IMR-90 (cell line): ENCODE results near the gene MS4A15. TPM values are rescaled to one million over a fixed set of nuclear protein-coding genes. Genes with fewer than 3 reads are reported as not detected.

Experiments
- ATAC-seq: fragments of 200-7000 bp; cut with Tn5 transposase; 2 replicates; pipeline ENCODE4 v1.9.1; 2020; ENCODE audit warnings: low read depth, mild to moderate bottlenecking, moderate library complexity
- BruUV-seq: library from RNA; stranded (reverse); fragments of 400-500 nt; replicated peaks from 2 replicates; lab custom pipeline; 2021; lab: Mats Ljungman, UMichigan
- CTCF ChIA-PET: fragments of 300-600 bp; formaldehyde crosslinking; extraction: SDS; loops from one replicate; lab custom pipeline; 2021; ENCODE audit warnings: antibody characterized with exemption; lab: Yijun Ruan, JAX
- POLR2A ChIA-PET: fragments of 300-600 bp; sonication (Branson Sonifier 250); formaldehyde crosslinking; loops from one replicate; lab custom pipeline; 2022; ENCODE audit warnings: antibody characterized with exemption; ENCODE audit not compliant: unreplicated experiment; lab: Charles Lee
- DNase-seq: peaks from one replicate; pipeline ENCODE4 v3.0.0; 2013
- H2AFZ ChIP-seq: replicated peaks from 2 replicates; pipeline ENCODE3; 2013; ENCODE audit warnings: low read length, mild to moderate bottlenecking; ENCODE audit not compliant: poor library complexity
- H2AK5ac ChIP-seq: 2 replicates; pipeline ENCODE4 v1.6.1; 2013; ENCODE audit warnings: low read depth, low read length, inconsistent platforms
- H2AK9ac ChIP-seq: replicated peaks from 2 replicates; pipeline ENCODE3; 2013; ENCODE audit warnings: mild to moderate bottlenecking, low read depth, low read length, moderate library complexity; ENCODE audit not compliant: poor library complexity
- H2BK120ac ChIP-seq: 2 replicates; pipeline ENCODE4 v1.6.1; 2013; ENCODE audit warnings: low read depth, low read length, inconsistent platforms
- H2BK15ac ChIP-seq: 3 replicates; pipeline ENCODE4 v1.6.1; 2013; ENCODE audit warnings: low read depth, low read length, inconsistent platforms
- H2BK20ac ChIP-seq: 2 replicates; pipeline ENCODE4 v1.6.1; 2013; ENCODE audit warnings: low read depth, mild to moderate bottlenecking, inconsistent platforms, low read length, moderate library complexity
- H2BK5ac ChIP-seq: 2 replicates; pipeline ENCODE4 v1.6.1; 2013; ENCODE audit warnings: mild to moderate bottlenecking, low read depth, low read length, inconsistent platforms; ENCODE audit not compliant: poor library complexity, severe bottlenecking
- H3K14ac ChIP-seq: replicated peaks from 2 replicates; pipeline ENCODE4 v1.6.1; 2013; ENCODE audit warnings: low read depth, low read length, inconsistent platforms
- H3K18ac ChIP-seq: 2 replicates; pipeline ENCODE4 v1.6.1; 2013; ENCODE audit warnings: low read depth, low read length, control low read depth
- H3K23ac ChIP-seq: 2 replicates; pipeline ENCODE4 v1.6.1; 2013; ENCODE audit warnings: low read depth, low read length, inconsistent platforms
- H3K27ac ChIP-seq: 2 replicates; pipeline ENCODE4 v1.5.1; 2013; ENCODE audit warnings: mild to moderate bottlenecking, control low read depth, low read length; ENCODE audit not compliant: insufficient read depth
- H3K27me3 ChIP-seq: 2 replicates; pipeline ENCODE4 v1.6.1; 2013; ENCODE audit warnings: low read length; ENCODE audit not compliant: control insufficient read depth, insufficient read depth
- H3K36me3 ChIP-seq: 2 replicates; pipeline ENCODE4 v1.6.1; 2013; ENCODE audit warnings: low read length, mixed read lengths; ENCODE audit not compliant: control insufficient read depth, insufficient read depth
- H3K4ac ChIP-seq: 2 replicates; pipeline ENCODE4 v1.6.1; 2013; ENCODE audit warnings: low read depth, low read length, inconsistent platforms
- H3K4me1 ChIP-seq: 2 replicates; pipeline ENCODE4 v1.6.1; 2013; ENCODE audit warnings: low read length, mixed read lengths; ENCODE audit not compliant: control insufficient read depth, insufficient read depth
- H3K4me2 ChIP-seq: 2 replicates; pipeline ENCODE4 v1.6.1; 2013; ENCODE audit warnings: low read depth, mild to moderate bottlenecking, control low read depth, low read length, moderate library complexity
- H3K4me3 ChIP-seq: 2 replicates; pipeline ENCODE4 v1.5.1; 2013; ENCODE audit warnings: low read depth, mild to moderate bottlenecking, control low read depth, low read length, moderate library complexity; ENCODE audit not compliant: insufficient read depth
- H3K56ac ChIP-seq: 2 replicates; pipeline ENCODE4 v1.6.1; 2013; ENCODE audit warnings: low read length, inconsistent platforms; ENCODE audit not compliant: insufficient read depth; ENCODE audit errors: extremely low read depth
- H3K79me1 ChIP-seq, 2 experiments: 2 replicates each; pipeline ENCODE4 v1.6.1; 2013; ENCODE audit warnings: low read length in 2 of 2, inconsistent platforms in 1 of 2, low read depth in 1 of 2
- H3K9ac ChIP-seq: 2 replicates; pipeline ENCODE4 v1.6.1; 2013; ENCODE audit warnings: low read depth, low read length, control low read depth
- H3K9me1 ChIP-seq: 2 replicates; pipeline ENCODE4 v1.6.1; 2013; ENCODE audit warnings: low read length, inconsistent platforms; ENCODE audit not compliant: insufficient read depth
- H3K9me3 ChIP-seq: 2 replicates; pipeline ENCODE4 v1.6.1; 2013; ENCODE audit warnings: low read length; ENCODE audit not compliant: control insufficient read depth, insufficient read depth
- H4K20me1 ChIP-seq: 2 replicates; pipeline ENCODE4 v1.6.1; 2013; ENCODE audit warnings: low read length, inconsistent platforms; ENCODE audit not compliant: insufficient read depth
- H4K5ac ChIP-seq: 2 replicates; pipeline ENCODE4 v1.6.1; 2013; ENCODE audit warnings: mild to moderate bottlenecking, low read depth, low read length, control low read depth
- H4K8ac ChIP-seq, 2 experiments: 2 replicates each; pipeline ENCODE4 v1.6.1; 2013; ENCODE audit warnings: low read depth in 2 of 2, low read length in 2 of 2, control low read depth in 1 of 2, inconsistent platforms in 1 of 2
- H4K91ac ChIP-seq: 2 replicates; pipeline ENCODE4 v1.6.1; 2013; ENCODE audit warnings: low read depth, low read length, inconsistent platforms; ENCODE audit not compliant: insufficient read depth
- BHLHE40 ChIP-seq: fragments of 150-350 bp; IDR thresholded peaks from 2 replicates; pipeline ENCODE4 v1.6.1; 2016; ENCODE audit warnings: mild to moderate bottlenecking, low read depth, low read length
- CEBPB ChIP-seq: IDR thresholded peaks from 2 replicates; pipeline ENCODE4 v1.6.1; 2012; ENCODE audit warnings: low read depth, low read length, improper control_type of control experiment
- CHD1 ChIP-seq: IDR thresholded peaks from 2 replicates; pipeline ENCODE4 v1.6.1; 2012; ENCODE audit warnings: low read depth, low read length, improper control_type of control experiment
- CTCF ChIP-seq: conservative IDR thresholded peaks from 2 replicates; pipeline ENCODE4 v1.5.1; 2012; ENCODE audit warnings: mild to moderate bottlenecking, low read depth, low read length, improper control_type of control experiment
- ELK1 ChIP-seq: fragments of 150-350 bp; IDR thresholded peaks from 2 replicates; pipeline ENCODE4 v1.6.1; 2016; ENCODE audit warnings: low read depth, mild to moderate bottlenecking, low read length, moderate library complexity, borderline replicate concordance
- FOS ChIP-seq: fragments of 150-350 bp; IDR thresholded peaks from 2 replicates; pipeline ENCODE4 v1.6.1; 2016; ENCODE audit warnings: low read depth, low read length
- MAFK ChIP-seq: IDR thresholded peaks from 2 replicates; pipeline ENCODE4 v1.6.1; 2012; ENCODE audit warnings: low read depth, low read length, improper control_type of control experiment
- MAZ ChIP-seq: IDR thresholded peaks from 2 replicates; pipeline ENCODE4 v1.6.1; 2012; ENCODE audit warnings: low read depth, mild to moderate bottlenecking, low read length, improper control_type of control experiment, moderate library complexity, borderline replicate concordance
- MXI1 ChIP-seq: IDR thresholded peaks from 2 replicates; pipeline ENCODE4 v1.6.1; 2012; ENCODE audit warnings: low read depth, mild to moderate bottlenecking, low read length, moderate library complexity, borderline replicate concordance
- NFE2L2 ChIP-seq: fragments of 150-350 bp; IDR thresholded peaks from 2 replicates; pipeline ENCODE4 v1.6.1; 2016; ENCODE audit warnings: low read depth, mild to moderate bottlenecking, low read length
- POLR2A ChIP-seq: IDR thresholded peaks from 2 replicates; pipeline ENCODE4 v1.6.1; 2012; ENCODE audit warnings: mild to moderate bottlenecking, low read depth, low read length
- RAD21 ChIP-seq: IDR thresholded peaks from 2 replicates; pipeline ENCODE4 v1.6.1; 2012; ENCODE audit warnings: low read length, improper control_type of control experiment
- RCOR1 ChIP-seq: IDR thresholded peaks from 2 replicates; pipeline ENCODE4 v1.6.1; 2012; ENCODE audit warnings: mild to moderate bottlenecking, low read length, improper control_type of control experiment; ENCODE audit not compliant: insufficient replicate concordance
- RFX5 ChIP-seq: IDR thresholded peaks from 2 replicates; pipeline ENCODE4 v1.8.0; 2012; ENCODE audit warnings: low read depth, mild to moderate bottlenecking, low read length, moderate library complexity
- SMC3 ChIP-seq: fragments of 150-350 bp; IDR thresholded peaks from 2 replicates; pipeline ENCODE4 v1.6.1; 2016; ENCODE audit warnings: low read depth, mild to moderate bottlenecking, antibody characterized with exemption, low read length, moderate library complexity
- USF2 ChIP-seq: fragments of 150-350 bp; IDR thresholded peaks from 2 replicates; pipeline ENCODE4 v1.6.1; 2017; ENCODE audit warnings: mild to moderate bottlenecking, antibody characterized with exemption, low read length, low read depth
- WGBS, 2 experiments: methylation state at CpG; one replicate each; pipeline versions ENCODE4 v1.1.5 to v1.1.7; 2013; ENCODE audit warnings: missing lambda C conversion rate in 2 of 2; ENCODE audit not compliant: insufficient read length in 1 of 2; ENCODE audit errors: extremely low coverage in 2 of 2; 5-methylcytosine and 5-hydroxymethylcytosine counted together
- dilution Hi-C: fragments of 300-500 bp; cut with HindIII; formaldehyde crosslinking; loops from one replicate; pipeline ENCODE4 v1.14.3; 2018; ENCODE audit warnings: low sequenced_read_pairs; ENCODE audit not compliant: unreplicated experiment
- in situ Hi-C: fragments of 300-500 bp; cut with MboI; formaldehyde crosslinking; loops from 3 replicates; pipeline ENCODE4 v1.14.3; 2019; ENCODE audit warnings: low sequenced_read_pairs, inconsistent platforms, mixed read lengths
- intact Hi-C: fragments of 100-400 bp; cut with micrococcal nuclease; formaldehyde crosslinking; loops from 2 replicates; pipeline ENCODE4 v1.10.0; 2022
- polyA plus RNA-seq, 3 experiments: library from polyadenylated mRNA; depleted of rRNA; stranded (reverse); fragments of >200 nt; gene quantifications; 2 replicates each; pipeline ENCODE4 v1.2.3, GENCODE V29; 2012; ENCODE audit warnings: low replicate concordance in 1 of 3
- total RNA-seq: library from RNA; depleted of rRNA; stranded (reverse); fragments of >200 nt; gene quantifications from 2 replicates; pipeline ENCODE4 v1.2.3, GENCODE V29; 2012

Gene MS4A15
- total and polyA plus RNA-seq, 2 of the 4 experiments (the other 2 are of a cell fraction): not detected

GRCh38 chr11:60754887-60755286, 1.8 kb upstream of the MS4A15 start:
- Histone ChIP-seq H2AK9ac (no peak overlapping the region), H3K9ac (no peak overlapping the region), H3K18ac (no peak overlapping the region), H3K9me3 (no peaks in the 10 kb centered on the region), H3K4me2 (no peak overlapping the region), H3K27me3 (peaks cover under 1% of the 10 kb centered on the region; the same call in 1 of the 2 replicates), H2BK20ac (no peak overlapping the region), H3K23ac (no peak overlapping the region), H3K79me1 (no peaks in the 10 kb centered on the region), H3K27ac (no peak overlapping the region), H3K9me1 (no peaks in the 10 kb centered on the region), H3K14ac (no peak overlapping the region), H2AFZ (no peak overlapping the region), H4K20me1 (no peaks in the 10 kb centered on the region), H3K36me3 (no peaks in the 10 kb centered on the region), H4K8ac (no peak overlapping the region), H3K4me1 (no peaks in the 10 kb centered on the region), H4K91ac (no peak overlapping the region), H3K4ac (no peak overlapping the region), H2BK5ac (no peak overlapping the region), H4K5ac (no peak overlapping the region), H2BK15ac (no peak overlapping the region), H2AK5ac (no peak overlapping the region), H3K56ac (no peak overlapping the region), H3K4me3 (no peak overlapping the region), H2BK120ac (no peak overlapping the region)
- TF ChIP-seq POLR2A (no peak), NFE2L2 (no peak), SMC3 (no peak), RFX5 (no peak), MAFK (no peak), CEBPB (no peak), MAZ (no peak), MXI1 (no peak), BHLHE40 (no peak), USF2 (no peak), RAD21 (no peak), FOS (no peak), CHD1 (no peak), CTCF (no peak), ELK1 (no peak), RCOR1 (no peak)
- POLR2A ChIA-PET: no interaction called here
- intact Hi-C loops: no loop called here
- dilution Hi-C loops: no loop called here
- BruUV-seq: no TSS peak
- ATAC-seq (no peak), DNase-seq (no peak)
- CTCF ChIA-PET: no interaction called here
- no CpG with 5 or more reads among the region's 6 CpGs for WGBS, 2 experiments
- in situ Hi-C loops: no loop called here
